ENCODE data around the gene MYO1A. TPM values are rescaled to one million over a fixed set of nuclear protein-coding genes. Genes with fewer than 3 reads are reported as not detected.
A peak's percentile ranks its signal among the peaks of the same experiment; 100 is the strongest.
"Not testable (repeated sequence)": the region's sequence is repeated elsewhere in the genome, so short reads cannot be mapped to it uniquely, and the experiment has no call there.

Gene MYO1A
- total RNA-seq, 3 donors from 2014 or later (not counting 1 experiment from before 2014, with no cell fraction given) = 1.1 TPM; not detected in 2

DNA sequence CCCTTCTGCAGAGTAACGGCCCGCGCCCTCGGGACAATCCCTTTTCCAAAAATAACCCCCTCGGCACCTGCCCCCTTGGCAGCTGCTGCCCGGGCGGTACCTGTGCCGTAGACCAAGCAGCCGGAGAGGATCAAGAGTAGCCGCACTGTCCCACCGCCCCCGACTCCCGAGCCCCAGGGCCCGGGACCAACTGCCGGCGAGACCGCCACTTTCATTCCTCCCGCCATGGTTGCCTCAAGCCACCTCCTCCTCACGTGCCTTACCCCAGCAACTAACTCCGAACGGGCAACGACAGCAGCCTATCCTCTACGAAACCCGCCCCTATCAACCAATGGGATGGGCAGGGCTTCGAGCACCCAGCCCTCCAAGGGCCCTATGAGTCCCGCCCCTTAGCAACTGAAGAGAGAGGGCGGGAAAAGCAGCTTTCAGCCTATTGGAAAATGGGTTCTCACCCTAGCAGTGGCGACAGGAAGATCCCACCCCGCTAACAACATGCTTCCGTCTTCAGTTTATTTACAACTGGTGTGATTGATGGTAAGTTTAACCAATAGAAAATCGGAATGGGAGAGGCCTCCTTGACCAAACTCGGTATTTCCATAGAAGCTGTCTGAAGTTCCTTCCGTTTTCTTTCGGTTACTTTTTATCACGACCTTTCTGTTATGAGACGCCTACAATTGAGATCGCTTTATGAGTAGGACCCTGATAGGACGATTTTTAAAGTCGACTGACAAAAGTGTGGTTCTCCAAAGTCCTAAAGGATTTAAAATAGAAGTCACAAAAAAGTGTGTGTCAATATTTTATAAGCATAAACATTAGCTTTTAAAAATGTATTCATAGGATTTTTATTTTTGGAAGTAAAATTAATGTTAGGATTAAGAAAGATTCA is 28.8 kb upstream of the MYO1A start, which contains the start of gene NEMP1:
NEMP1 (minus strand) TSS at position 273 of the 886 bp plus-strand sequence; CDS start at position 227, 46 bp downstream.
- Mint-ChIP-seq H3K27me3 (ENCODE audit: low read depth in 2 of 2) (no peaks in the 10 kb centered on the region), H3K36me3 (no peaks in the 10 kb centered on the region), H3K4me3 (peak within 1 kb of the TSS; percentile 100), H3K27ac (peak within 1 kb of the TSS; percentile 97 to 99), H3K4me1 (peaks cover 11 to 13% of the 10 kb centered on the region in 2 donors), H3K9me3 (no peaks in the 10 kb centered on the region)
- WGBS (ENCODE audit: insufficient coverage) = 0% methylated on average over 36 of the region's 39 CpGs
- no peak for TF ChIP-seq CTCF (IDR thresholded peaks at IDR 0.05)
- peak within 1 kb of the TSS; percentile 80 for H3K27ac ChIP-seq (ENCODE audit: low read length)
- H3K27me3 ChIP-seq (ENCODE audit: control insufficient read depth, insufficient read depth, low read length) = no peaks in the 10 kb centered on the region
- H3K9me3 ChIP-seq (ENCODE audit: control insufficient read depth, insufficient read depth, low read length) = no peaks in the 10 kb centered on the region
- DNase-seq (peak; percentile 90 to 99), ATAC-seq (peak; percentile 94 to 99 (median 95))
- peak within 1 kb of the TSS; percentile 63 for H3K4me3 ChIP-seq (ENCODE audit: low read length)
- H3K36me3 ChIP-seq (ENCODE audit: control insufficient read depth, insufficient read depth, low read length) = no peaks in the 10 kb centered on the region
- peaks cover 12% of the 10 kb centered on the region for H3K4me1 ChIP-seq (ENCODE audit: control insufficient read depth, insufficient read depth, low read length)
- intact Hi-C loops (cut with micrococcal nuclease) = loop anchor here (1.0 to 2.0 kb wide), 3 partner anchors 10 to 34 kb away; no protein-coding TSS in a partner anchor

GRCh38 chr12:57073566-57074450 is 23.9 kb upstream of the MYO1A start:
- H3K27ac Mint-ChIP-seq; ATAC-seq; H3K36me3 Mint-ChIP-seq; DNase-seq; H3K27me3 Mint-ChIP-seq (ENCODE audit: low read depth in 2 of 2); intact Hi-C loops (cut with micrococcal nuclease); H3K27ac ChIP-seq (ENCODE audit: low read length); H3K9me3 Mint-ChIP-seq; H3K36me3 ChIP-seq (ENCODE audit: control insufficient read depth, insufficient read depth, low read length); H3K4me3 Mint-ChIP-seq; H3K27me3 ChIP-seq (ENCODE audit: control insufficient read depth, insufficient read depth, low read length); H3K9me3 ChIP-seq (ENCODE audit: control insufficient read depth, insufficient read depth, low read length); H3K4me3 ChIP-seq (ENCODE audit: low read length): not testable (repeated sequence)
- 96% methylated on average over 4 of the region's 6 CpGs for WGBS (ENCODE audit: insufficient coverage)
- H3K4me1 Mint-ChIP-seq = peaks cover 19 to 20% of the 10 kb centered on the region in 2 donors
- peaks cover 13% of the 10 kb centered on the region for H3K4me1 ChIP-seq (ENCODE audit: control insufficient read depth, insufficient read depth, low read length)

DNA sequence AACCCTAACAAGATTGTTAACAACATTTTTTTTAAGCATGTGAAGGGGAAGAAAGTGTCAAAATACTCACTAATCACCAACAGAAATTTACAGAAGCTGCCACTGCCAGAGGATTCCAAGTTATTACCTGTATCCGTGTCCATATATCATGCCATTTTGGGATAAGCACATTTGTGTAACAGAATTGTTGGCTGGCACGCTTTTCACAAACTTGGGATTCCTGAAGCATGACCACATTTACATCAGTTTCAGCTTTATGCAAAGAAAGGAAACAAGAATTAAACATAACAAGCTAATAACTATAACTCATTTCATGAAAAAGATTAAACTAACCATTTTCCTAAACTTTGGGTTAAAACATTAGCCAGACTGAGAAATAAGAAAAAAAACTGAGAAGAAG is 22.7 kb upstream of the MYO1A start:
- no peak for ATAC-seq
- peaks cover 9% of the 10 kb centered on the region in 2 donors for H3K4me1 Mint-ChIP-seq
- H3K27ac Mint-ChIP-seq = no peak overlapping the region

More for the DNA sequence above, 22.7 kb upstream of the MYO1A start:
- Histone ChIP-seq H3K36me3 (ENCODE audit: control insufficient read depth, insufficient read depth, low read length) (peaks cover 7% of the 10 kb centered on the region), H3K9me3 (ENCODE audit: control insufficient read depth, insufficient read depth, low read length) (no peaks in the 10 kb centered on the region), H3K4me3 (ENCODE audit: low read length) (no peak overlapping the region), H3K27ac (ENCODE audit: low read length) (no peak overlapping the region), H3K27me3 (ENCODE audit: control insufficient read depth, insufficient read depth, low read length) (no peaks in the 10 kb centered on the region), H3K4me1 (ENCODE audit: control insufficient read depth, insufficient read depth, low read length) (peaks cover 5% of the 10 kb centered on the region)
- H3K27me3 Mint-ChIP-seq (ENCODE audit: low read depth in 2 of 2) = no peaks in the 10 kb centered on the region
- no peaks in the 10 kb centered on the region for H3K36me3 Mint-ChIP-seq
- no peak for TF ChIP-seq CTCF (IDR thresholded peaks at IDR 0.05)
- DNase-seq = no peak
- intact Hi-C loops (cut with micrococcal nuclease) = no loop called here
- WGBS (ENCODE audit: insufficient coverage) = 79% methylated on average over 2 of the region's 2 CpGs
- H3K4me3 Mint-ChIP-seq = no peak overlapping the region
- H3K9me3 Mint-ChIP-seq = no peaks in the 10 kb centered on the region

Data from natural killer cell (primary cell).